ENCODE results near the gene NLRP6. TPM values are rescaled to one million over a fixed set of nuclear protein-coding genes. Genes with fewer than 3 reads are reported as not detected.

The NLRP6 gene
- total RNA-seq: 1 to 10 TPM in 1 of 7 donors, under 1 TPM in 4, not detected in 2; 0.15 to 1.1 (median 0.20) TPM
- polyA plus RNA-seq: under 1 TPM in 1 of 2 donors, not detected in 1; 0.02 TPM
- long read RNA-seq, donor 1: 0 reads
- long read RNA-seq, donor 2: 0 reads
- long read RNA-seq, donor 3, partial matches to known transcripts: 0 of 1 reads
- long read RNA-seq, donor 3, other reads (novel, unspliced or antisense): 1 of 1 reads

GRCh38 chr11:278001-278951 is at the start of gene NLRP6:
NLRP6 (plus strand) TSS chr11:278407; CDS start chr11:278570, 163 bp downstream.
- Histone ChIP-seq H3K27me3 (peaks cover 5% of the 10 kb centered on the region), H3K4me3 (no peak within 1 kb of the TSS), H3K9me3 (no peaks in the 10 kb centered on the region), H3K27ac (no peak within 1 kb of the TSS), H3K4me1 (ENCODE audit: insufficient read depth) (peaks cover 3% of the 10 kb centered on the region), H3K36me3 (no peaks in the 10 kb centered on the region)
- peak in 1 of 5 donors; percentile 29 for DNase-seq
- 71 to 73% (median 72%) methylated on average over 21 of the region's 21 CpGs for WGBS, 3 donors
- intact Hi-C loops (cut with DNase I): no loop called here
- no peak for TF ChIP-seq POLR2A (IDR thresholded peaks at IDR 0.05)
- TF ChIP-seq CTCF (IDR thresholded peaks at IDR 0.05): no peak
- no peak for TF ChIP-seq EP300 (IDR thresholded peaks at IDR 0.05)

DNA sequence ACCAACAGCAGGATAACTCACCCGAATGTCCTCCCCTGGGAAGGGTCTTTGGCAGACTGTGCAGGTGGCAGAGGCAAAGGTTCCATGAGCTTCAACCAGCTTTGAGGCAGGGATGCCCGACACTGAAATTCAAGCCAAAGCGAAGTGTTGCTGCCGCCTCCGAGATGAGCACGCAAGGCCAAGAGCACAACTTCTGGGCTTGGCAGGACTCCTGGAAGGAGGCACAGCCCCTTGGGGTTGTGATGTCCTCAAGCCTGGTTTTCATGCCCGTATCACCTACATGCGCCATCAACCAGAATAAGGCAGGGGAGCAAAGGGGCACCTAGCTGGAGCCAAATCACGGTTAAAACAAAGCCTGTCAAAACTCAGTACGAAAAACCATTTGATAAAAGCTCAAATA is 47.8 kb upstream of the NLRP6 start:
- H3K4me3 ChIP-seq: no peak overlapping the region
- no peak for DNase-seq
- H3K36me3 ChIP-seq: no peaks in the 10 kb centered on the region
- peaks cover 4% of the 10 kb centered on the region for H3K4me1 ChIP-seq (ENCODE audit: insufficient read depth)
- no peak overlapping the region for H3K27ac ChIP-seq
- whole genome bisulfite sequencing, 3 donors: 91 to 95% (median 92%) methylated on average over 10 of the region's 10 CpGs
- intact Hi-C loops (cut with DNase I): loop anchor here in 1 of 4 donors (10.0 kb wide), 1 partner anchor 74 kb away; the partner anchor contains the start of gene IFITM2
- H3K9me3 ChIP-seq: no peaks in the 10 kb centered on the region
- H3K27me3 ChIP-seq: no peaks in the 10 kb centered on the region
- TF ChIP-seq CTCF (IDR thresholded peaks at IDR 0.05): no peak
- TF ChIP-seq POLR2A (IDR thresholded peaks at IDR 0.05): no peak
- TF ChIP-seq EP300 (IDR thresholded peaks at IDR 0.05): no peak

GRCh38 chr11:232783-233565 is 45.2 kb upstream of the NLRP6 start:
- H3K9me3 ChIP-seq: no peaks in the 10 kb centered on the region
- H3K4me1 ChIP-seq (ENCODE audit: insufficient read depth): peaks cover 8% of the 10 kb centered on the region
- intact Hi-C loops (cut with DNase I): loop anchor here in 1 of 4 donors (10.0 kb wide), 1 partner anchor 72 kb away; the partner anchor contains the start of gene IFITM2
- no peak for DNase-seq
- 88 to 90% (median 89%) methylated on average over 20 of the region's 20 CpGs for WGBS, 3 donors
- TF ChIP-seq CTCF (IDR thresholded peaks at IDR 0.05) (no peak), EP300 (IDR thresholded peaks at IDR 0.05) (no peak), POLR2A (IDR thresholded peaks at IDR 0.05) (no peak)
- no peaks in the 10 kb centered on the region for H3K27me3 ChIP-seq
- no peak overlapping the region for H3K4me3 ChIP-seq
- H3K27ac ChIP-seq: no peak overlapping the region
- H3K36me3 ChIP-seq: no peaks in the 10 kb centered on the region

DNA sequence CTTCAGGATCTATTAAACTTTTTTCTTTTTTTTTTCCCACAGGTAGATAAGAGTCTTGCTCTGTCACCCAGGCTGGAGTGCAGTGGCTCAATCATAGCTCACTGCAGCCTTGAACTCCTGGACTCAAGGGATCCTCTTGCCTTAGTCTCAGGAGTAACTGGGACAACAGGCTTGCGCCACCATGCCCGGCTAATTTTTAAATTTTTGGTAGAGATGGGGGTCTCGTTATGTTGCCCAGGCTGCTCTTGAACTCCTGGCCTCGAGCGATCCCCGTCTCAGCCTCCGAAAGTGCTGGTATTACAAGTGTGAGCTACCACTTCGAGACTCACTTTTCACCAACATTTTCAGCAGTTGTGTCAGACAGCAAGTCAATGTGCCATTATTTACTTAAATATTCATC is 43.0 kb upstream of the NLRP6 start:
- Histone ChIP-seq H3K9me3 (no peaks in the 10 kb centered on the region), H3K27me3 (no peaks in the 10 kb centered on the region), H3K4me1 (ENCODE audit: insufficient read depth) (peaks cover 8% of the 10 kb centered on the region), H3K4me3 (peak overlapping the region; percentile 88), H3K36me3 (no peaks in the 10 kb centered on the region), H3K27ac (no peak overlapping the region)
- no peak for DNase-seq
- TF ChIP-seq CTCF (IDR thresholded peaks at IDR 0.05) (no peak), POLR2A (IDR thresholded peaks at IDR 0.05) (no peak), EP300 (IDR thresholded peaks at IDR 0.05) (no peak)
- WGBS, 3 donors: 65 to 76% (median 70%) methylated on average over 8 of the region's 8 CpGs
- intact Hi-C loops (cut with DNase I): loop anchor here in 2 of 4 donors (5.0 to 10.0 kb wide), 2 partner anchors 70 to 212 kb away; partner anchors contain the start of gene IFITM2 (in 1 of the 2)
